LNCAP (cell line): ENCODE measurements around the gene APLF.

ENCODE experiments used
- CTCF ChIP-seq: fragments of 450-650 bp; IDR thresholded peaks from 2 replicates; pipeline ENCODE4 v1.5.1; 2017; ENCODE audit warnings: mild to moderate bottlenecking

APLF gene

GRCh38 chr2:68472796-68473414 lies 5.5 kb downstream of the APLF start:
- no peak for TF ChIP-seq CTCF

GRCh38 chr2:68475110-68475509 lies 7.7 kb downstream of the APLF start:
- no peak for TF ChIP-seq CTCF

- TF ChIP-seq CTCF, result no peak
These were observed 8.2 kb downstream of the APLF start for GRCh38 chr2:68475576-68475975.

- no peak for TF ChIP-seq CTCF
These were observed 9.1 kb downstream of the APLF start for GRCh38 chr2:68476454-68476853.

- TF ChIP-seq CTCF, result no peak
These were observed 11.3 kb downstream of the APLF start for GRCh38 chr2:68478688-68479087.

- no peak for TF ChIP-seq CTCF
These were observed 15.0 kb downstream of the APLF start for GRCh38 chr2:68482296-68482820.

GRCh38 chr2:68483011-68483410 lies 15.6 kb downstream of the APLF start:
- no peak for TF ChIP-seq CTCF
